Esophagus squamous epithelium (tissue), 5 donors: Measurements from ENCODE around the gene TMEM14A. TPM values are rescaled to one million over a fixed set of nuclear protein-coding genes. Genes with fewer than 3 reads are reported as not detected.

Experiments
- DNase-seq: peaks from one replicate; lab custom pipeline; 2025; lab: John Stamatoyannopoulos, UW
- H3K27ac ChIP-seq, 4 donors: fragments of 200-600 bp; sonication (generic); one replicate each; pipeline ENCODE4 v1.5.1; 2016 to 2019; ENCODE audit warnings: mild to moderate bottlenecking in 1 of 4
- H3K27me3 ChIP-seq, 4 donors: fragments of 200-600 bp; sonication (generic); 1 replicate in 3 of 4; 2 replicates in 1 of 4; pipeline versions ENCODE4 v1.5.1 to v1.6.0; 2017 to 2021; ENCODE audit warnings: antibody characterized with exemption in 1 of 4
- H3K36me3 ChIP-seq, 3 donors: fragments of 200-600 bp; sonication (generic); one replicate each; pipeline ENCODE4 v1.5.1; 2016 to 2019
- H3K4me1 ChIP-seq, 3 donors: fragments of 200-600 bp; sonication (generic); one replicate each; pipeline ENCODE4 v1.5.1; 2017 to 2019
- H3K4me3 ChIP-seq, 4 donors: fragments of 200-600 bp; sonication (generic); 1 replicate in 3 of 4; 2 replicates in 1 of 4; pipeline ENCODE4 v1.5.1; 2016 to 2019; ENCODE audit warnings: mild to moderate bottlenecking in 2 of 4, moderate library complexity in 1 of 4
- H3K9me3 ChIP-seq, 3 donors: fragments of 200-600 bp; sonication (generic); one replicate each; pipeline ENCODE4 v1.5.1; 2016 to 2019
- CTCF ChIP-seq, 6 experiments: fragments of 450-650 bp in 4 of 6; fragments of 200-600 bp in 2 of 6; sonication (generic) in 2 of 6; IDR thresholded peaks; one replicate each; pipeline ENCODE4 v1.5.1; 2016 to 2019; ENCODE audit warnings: antibody characterized with exemption in 6 of 6, mild to moderate bottlenecking in 4 of 6, moderate library complexity in 4 of 6
- POLR2A ChIP-seq, 4 donors: fragments of 450-650 bp; IDR thresholded peaks; one replicate each; pipeline ENCODE4 v1.6.1; 2017; ENCODE audit warnings: antibody characterized with exemption in 4 of 4, mild to moderate bottlenecking in 4 of 4, moderate library complexity in 3 of 4
- WGBS, 2 donors: methylation state at CpG; one replicate each; pipeline ENCODE4 v1.1.5; 2018; 5-methylcytosine and 5-hydroxymethylcytosine counted together
- intact Hi-C: fragments of 100-400 bp; cut with DNase I; formaldehyde crosslinking; loops from one replicate; pipeline ENCODE4 v1.15.0; 2022
- total RNA-seq, 4 donors: library from RNA; depleted of rRNA; stranded (reverse); fragments of >200 nt; gene quantifications; one replicate each; pipeline ENCODE4 v1.1.0, GENCODE V29; 2016
- donor health status: DM: yes; HTN: yes; CAD: no.

TMEM14A gene
- total RNA-seq, 4 donors from 2014 or later = 38.1 to 102 (median 51.3) TPM

- intact Hi-C loops = no loop called here
- Histone ChIP-seq H3K4me1 (peaks cover 0 to 4% (median 0%) of the 10 kb centered on the region in 3 donors), H3K9me3 (no peaks in the 10 kb centered on the region), H3K27ac (no peak overlapping the region), H3K36me3 (no peaks in the 10 kb centered on the region), H3K4me3 (no peak overlapping the region), H3K27me3 (peaks cover 0 to 21% (median 0%) of the 10 kb centered on the region in 4 donors)
- 84 to 88% methylated on average over 4 of the region's 4 CpGs for WGBS, 2 donors
- DNase-seq = no peak
- TF ChIP-seq CTCF (IDR thresholded peaks at IDR 0.05) (no peak), POLR2A (IDR thresholded peaks at IDR 0.05) (no peak)
Measured at GRCh38 chr6:52645976-52646375, 24.9 kb upstream of the TMEM14A start.

GRCh38 chr6:52647199-52647598 is 23.7 kb upstream of the TMEM14A start:
- H3K27ac ChIP-seq = no peak overlapping the region
- H3K36me3 ChIP-seq = no peaks in the 10 kb centered on the region
- H3K4me1 ChIP-seq = peaks cover 0 to 9% (median 0%) of the 10 kb centered on the region in 3 donors
- no peak overlapping the region for H3K4me3 ChIP-seq
- DNase-seq = no peak
- 69 to 71% methylated on average over 3 of the region's 3 CpGs for WGBS, 2 donors
- TF ChIP-seq POLR2A (IDR thresholded peaks at IDR 0.05) (no peak), CTCF (IDR thresholded peaks at IDR 0.05) (no peak)
- peaks cover 0 to 9% (median 0%) of the 10 kb centered on the region in 4 donors for H3K27me3 ChIP-seq
- no peaks in the 10 kb centered on the region for H3K9me3 ChIP-seq
- intact Hi-C loops = no loop called here

GRCh38 chr6:52649536-52650160 is 21.3 kb upstream of the TMEM14A start:
- H3K27me3 ChIP-seq = peaks cover 0 to 17% (median 0%) of the 10 kb centered on the region in 4 donors
- H3K4me1 ChIP-seq = peaks cover 0 to 9% (median 0%) of the 10 kb centered on the region in 3 donors
- no peak overlapping the region for H3K4me3 ChIP-seq
- H3K36me3 ChIP-seq = no peaks in the 10 kb centered on the region
- WGBS, 2 donors = 32 to 46% methylated on average over 2 of the region's 2 CpGs
- H3K9me3 ChIP-seq = no peaks in the 10 kb centered on the region
- no peak overlapping the region for H3K27ac ChIP-seq
- intact Hi-C loops = no loop called here
- TF ChIP-seq POLR2A (IDR thresholded peaks at IDR 0.05) = no peak
- TF ChIP-seq CTCF (IDR thresholded peaks at IDR 0.05) = no peak
- DNase-seq = no peak

- TF ChIP-seq CTCF (IDR thresholded peaks at IDR 0.05) (no peak), POLR2A (IDR thresholded peaks at IDR 0.05) (no peak)
- Histone ChIP-seq H3K9me3 (no peaks in the 10 kb centered on the region), H3K4me1 (peaks cover 0 to 9% (median 0%) of the 10 kb centered on the region in 3 donors), H3K27me3 (peaks cover 0 to 17% (median 0%) of the 10 kb centered on the region in 4 donors), H3K36me3 (no peaks in the 10 kb centered on the region), H3K4me3 (no peak overlapping the region), H3K27ac (no peak overlapping the region)
- DNase-seq = no peak
- 78 to 81% methylated on average over 3 of the region's 3 CpGs for WGBS, 2 donors
- intact Hi-C loops = no loop called here
Measured at GRCh38 chr6:52650941-52651340, 20.0 kb upstream of the TMEM14A start.

- Histone ChIP-seq H3K27me3 (peaks cover 0 to 11% (median 0%) of the 10 kb centered on the region in 4 donors), H3K4me3 (no peak overlapping the region), H3K27ac (no peak overlapping the region), H3K36me3 (no peaks in the 10 kb centered on the region), H3K4me1 (peaks cover 0 to 9% (median 0%) of the 10 kb centered on the region in 3 donors), H3K9me3 (no peaks in the 10 kb centered on the region)
- TF ChIP-seq POLR2A (IDR thresholded peaks at IDR 0.05) (no peak), CTCF (IDR thresholded peaks at IDR 0.05) (no peak)
- DNase-seq = no peak
- intact Hi-C loops = no loop called here
Measured at GRCh38 chr6:52653151-52653550, 17.8 kb upstream of the TMEM14A start.
